Hepatocyte (in vitro differentiated cells): Measurements from ENCODE around the gene TRMT2A.

Source experiments
- EZH2 ChIP-seq: fragments of 200-600 bp; sonication (generic); IDR thresholded peaks from 2 replicates; pipeline ENCODE4 v1.6.1; 2016; ENCODE audit warnings: antibody characterized with exemption, mild to moderate bottlenecking, borderline replicate concordance
- TF ChIP-seq, protein P1 (sequence below): fragments of 200-600 bp; sonication (generic); IDR thresholded peaks from 2 replicates; pipeline ENCODE4 v1.5.1; 2016; ENCODE audit warnings: antibody characterized with exemption, mild to moderate bottlenecking; ENCODE audit not compliant: poor library complexity

DNA sequence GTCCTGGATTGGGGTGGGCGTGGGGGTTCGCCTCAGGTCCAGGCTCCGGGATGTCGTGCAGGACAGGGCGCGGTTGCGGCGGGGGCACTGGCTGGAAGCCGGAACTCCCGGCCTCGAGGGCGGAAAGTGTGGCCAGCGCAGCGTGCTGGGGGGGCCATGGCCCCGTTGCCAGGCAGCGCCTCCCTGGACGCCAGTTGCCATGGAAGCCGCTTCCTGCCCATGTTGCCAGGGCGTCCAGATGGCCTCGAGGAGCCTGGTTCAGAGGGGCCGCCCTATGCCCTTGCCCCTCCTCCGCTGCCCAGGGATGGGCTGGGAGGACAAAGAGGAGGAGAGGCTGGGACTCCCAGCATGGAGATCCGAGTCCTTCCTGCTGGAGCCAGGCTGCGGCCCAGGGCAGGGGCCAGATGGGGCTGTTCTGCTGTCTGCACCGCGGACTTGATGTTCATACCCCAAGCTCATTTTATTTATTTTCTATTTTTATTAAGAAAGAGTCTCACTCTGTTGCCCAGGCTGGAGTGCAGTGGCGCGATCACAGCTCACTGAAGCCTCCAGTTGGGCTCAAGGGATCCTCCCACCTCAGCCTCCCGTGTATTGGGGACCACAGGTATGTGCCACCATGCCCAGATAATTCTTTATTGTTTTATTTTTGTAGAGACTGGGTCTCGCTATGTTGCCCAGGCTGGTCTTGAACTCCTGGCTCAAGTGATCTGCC lies 38.5 kb upstream of the TRMT2A start:
- TF ChIP-seq, protein P1, sequence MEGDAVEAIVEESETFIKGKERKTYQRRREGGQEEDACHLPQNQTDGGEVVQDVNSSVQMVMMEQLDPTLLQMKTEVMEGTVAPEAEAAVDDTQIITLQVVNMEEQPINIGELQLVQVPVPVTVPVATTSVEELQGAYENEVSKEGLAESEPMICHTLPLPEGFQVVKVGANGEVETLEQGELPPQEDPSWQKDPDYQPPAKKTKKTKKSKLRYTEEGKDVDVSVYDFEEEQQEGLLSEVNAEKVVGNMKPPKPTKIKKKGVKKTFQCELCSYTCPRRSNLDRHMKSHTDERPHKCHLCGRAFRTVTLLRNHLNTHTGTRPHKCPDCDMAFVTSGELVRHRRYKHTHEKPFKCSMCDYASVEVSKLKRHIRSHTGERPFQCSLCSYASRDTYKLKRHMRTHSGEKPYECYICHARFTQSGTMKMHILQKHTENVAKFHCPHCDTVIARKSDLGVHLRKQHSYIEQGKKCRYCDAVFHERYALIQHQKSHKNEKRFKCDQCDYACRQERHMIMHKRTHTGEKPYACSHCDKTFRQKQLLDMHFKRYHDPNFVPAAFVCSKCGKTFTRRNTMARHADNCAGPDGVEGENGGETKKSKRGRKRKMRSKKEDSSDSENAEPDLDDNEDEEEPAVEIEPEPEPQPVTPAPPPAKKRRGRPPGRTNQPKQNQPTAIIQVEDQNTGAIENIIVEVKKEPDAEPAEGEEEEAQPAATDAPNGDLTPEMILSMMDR, result no peak
- no peak for TF ChIP-seq EZH2
